Measurements from ENCODE around the gene C6orf132.
A peak's percentile ranks its signal among the peaks of the same experiment; 100 is the strongest.

Gene C6orf132

GRCh38 chr6:42105709-42106108 lies 36.7 kb downstream of the C6orf132 start:
- no peak overlapping the region for H3K4me3 ChIP-seq (ENCODE audit: low read depth, low read length)

DNA sequence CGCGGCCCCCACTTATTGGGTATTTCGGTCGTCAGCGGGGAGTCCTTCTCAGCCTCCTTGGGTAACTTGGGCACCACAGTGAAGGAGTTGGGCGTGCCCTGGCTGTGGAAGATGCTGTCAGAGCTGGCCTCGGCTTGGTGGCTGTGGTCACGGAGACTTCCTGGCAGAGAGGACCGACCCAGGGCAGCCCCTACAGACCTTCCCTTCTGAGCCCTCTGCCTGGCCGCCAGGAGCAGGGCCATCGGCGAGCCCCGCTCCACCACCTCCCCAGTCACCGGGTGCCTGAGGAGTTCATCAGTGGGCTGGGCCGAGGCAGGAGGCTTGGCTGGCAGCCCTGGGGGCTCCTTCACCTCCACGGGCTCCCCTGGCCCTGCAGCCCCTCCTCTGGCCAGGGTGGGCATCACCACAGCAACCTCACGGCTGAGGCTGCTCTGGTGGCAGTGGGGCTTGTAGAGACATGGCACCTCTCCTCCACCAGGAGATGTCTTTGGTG lies 37.2 kb downstream of the C6orf132 start:
- H3K4me3 ChIP-seq (ENCODE audit: low read depth, low read length), result no peak overlapping the region

GRCh38 chr6:42104804-42105125 lies 37.7 kb downstream of the C6orf132 start:
- H3K4me3 ChIP-seq (ENCODE audit: low read depth, low read length), result peak overlapping the region; percentile 21

GRCh38 chr6:42104095-42104803 lies 38.2 kb downstream of the C6orf132 start:
- peak overlapping the region; percentile 21 for H3K4me3 ChIP-seq (ENCODE audit: low read depth, low read length)

DNA sequence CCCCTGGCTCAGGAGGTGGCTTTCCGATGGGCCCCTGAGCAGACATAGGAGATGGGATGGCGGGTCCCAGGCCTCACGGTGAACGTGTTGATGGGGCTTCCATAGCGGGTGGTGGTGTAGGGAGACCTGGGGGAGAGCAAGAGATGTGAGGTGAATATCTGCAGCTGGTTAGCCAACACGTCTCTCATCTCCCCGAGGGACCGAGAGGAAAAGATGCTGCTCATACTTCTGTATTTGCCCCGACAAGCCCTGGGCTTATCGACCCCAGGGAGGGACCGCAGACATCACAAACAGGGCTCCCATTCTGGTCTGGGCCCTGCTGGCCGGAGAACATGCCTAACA lies 38.7 kb downstream of the C6orf132 start:
- no peak overlapping the region for H3K4me3 ChIP-seq (ENCODE audit: low read depth, low read length)

GRCh38 chr6:42103216-42103615 lies 39.2 kb downstream of the C6orf132 start:
- no peak overlapping the region for H3K4me3 ChIP-seq (ENCODE audit: low read depth, low read length)

DNA sequence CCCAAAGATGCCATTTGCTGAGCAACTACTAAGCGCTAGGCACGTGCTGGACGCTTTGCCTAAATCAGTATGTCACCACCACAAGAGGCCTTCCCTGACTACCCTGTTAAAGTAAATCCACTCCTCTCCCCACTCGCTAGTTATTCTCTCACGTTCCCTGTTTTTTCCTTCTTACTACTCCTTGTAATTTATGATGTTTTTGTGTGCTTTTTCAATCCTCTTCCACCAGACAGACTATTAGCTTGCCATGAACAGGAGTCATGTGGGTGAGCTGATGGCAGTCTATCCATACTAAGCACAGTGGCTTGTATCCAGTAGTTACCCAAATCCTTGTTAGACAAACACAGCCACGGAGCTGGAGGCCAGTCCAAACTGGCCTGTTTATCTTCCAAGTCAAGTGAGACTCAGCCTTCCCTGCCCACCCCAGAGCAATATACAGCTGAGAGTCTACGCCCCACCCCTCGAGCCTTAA lies 41.2 kb downstream of the C6orf132 start:
- H3K4me3 ChIP-seq (ENCODE audit: low read depth, low read length), result no peak overlapping the region

GRCh38 chr6:42100029-42100901 lies 42.2 kb downstream of the C6orf132 start:
- no peak overlapping the region for H3K4me3 ChIP-seq (ENCODE audit: low read depth, low read length)

GRCh38 chr6:42099340-42100028 lies 42.9 kb downstream of the C6orf132 start:
- H3K4me3 ChIP-seq (ENCODE audit: low read depth, low read length), result no peak overlapping the region

- no peak overlapping the region for H3K4me3 ChIP-seq (ENCODE audit: low read depth, low read length)
These were observed 46.5 kb downstream of the C6orf132 start for GRCh38 chr6:42095776-42096541.

DNA sequence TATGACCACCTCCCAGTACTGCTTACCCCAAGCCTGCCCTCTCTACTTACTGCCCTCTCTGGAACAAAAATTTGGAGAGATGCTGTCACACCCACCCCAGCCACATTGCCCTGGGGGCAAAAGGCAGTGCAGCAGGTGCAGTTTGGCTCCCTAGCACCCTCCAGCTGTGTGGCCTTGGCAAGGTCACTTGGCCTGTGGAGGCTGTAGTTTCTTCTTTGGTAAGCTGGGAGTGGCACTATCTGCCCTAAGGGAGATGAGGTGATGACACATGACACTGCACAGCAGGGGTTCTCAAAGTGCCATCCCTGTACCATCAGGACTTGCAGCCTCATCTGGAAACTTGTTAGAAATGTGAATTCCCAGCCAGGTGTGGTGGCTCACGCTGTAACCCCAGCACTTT lies 47.3 kb downstream of the C6orf132 start:
- H3K4me3 ChIP-seq (ENCODE audit: low read depth, low read length), result no peak overlapping the region

DNA sequence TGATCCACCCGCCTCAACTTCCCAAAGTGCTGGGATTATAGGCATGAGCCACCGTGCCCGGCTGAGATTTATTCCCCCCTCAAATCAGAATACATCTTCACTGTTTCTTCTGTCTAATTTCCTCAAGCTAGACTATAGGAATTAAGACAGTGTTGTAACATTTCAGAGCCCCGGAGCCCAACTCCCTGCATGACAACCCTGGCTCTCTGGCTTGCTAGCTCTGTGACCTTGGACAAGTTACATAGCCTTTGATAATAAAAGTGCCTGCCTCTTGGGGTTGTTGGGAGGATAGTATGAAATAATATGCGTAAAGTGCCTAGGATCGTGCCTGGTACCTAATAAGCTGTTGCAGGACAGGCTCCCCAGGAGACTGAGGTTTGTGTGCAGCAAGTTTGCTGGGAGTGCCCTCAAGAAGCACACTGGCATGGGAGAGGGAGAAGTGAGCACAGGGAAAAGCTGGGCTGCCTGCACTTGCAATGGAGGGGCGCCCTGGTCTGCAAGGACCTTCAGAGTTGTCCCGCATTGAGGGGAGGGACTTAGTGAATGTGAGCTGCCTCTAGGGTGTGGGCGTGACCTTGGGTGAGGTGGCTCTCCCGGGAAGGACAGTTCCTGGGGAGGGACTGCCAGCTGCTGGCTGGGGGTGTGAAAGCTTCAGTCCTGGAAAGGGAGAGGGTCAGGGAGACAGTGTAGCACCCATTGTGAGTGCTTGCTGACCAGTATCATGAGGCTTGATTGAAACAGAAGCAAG lies 48.7 kb downstream of the C6orf132 start:
- H3K4me3 ChIP-seq (ENCODE audit: low read depth, low read length), result no peak overlapping the region

- no peak overlapping the region for H3K4me3 ChIP-seq (ENCODE audit: low read depth, low read length)
These were observed 50.7 kb downstream of the C6orf132 start for GRCh38 chr6:42091718-42092023.

- H3K4me3 ChIP-seq (ENCODE audit: low read depth, low read length), result no peak overlapping the region
These were observed 51.4 kb downstream of the C6orf132 start for GRCh38 chr6:42090819-42091717.

DNA sequence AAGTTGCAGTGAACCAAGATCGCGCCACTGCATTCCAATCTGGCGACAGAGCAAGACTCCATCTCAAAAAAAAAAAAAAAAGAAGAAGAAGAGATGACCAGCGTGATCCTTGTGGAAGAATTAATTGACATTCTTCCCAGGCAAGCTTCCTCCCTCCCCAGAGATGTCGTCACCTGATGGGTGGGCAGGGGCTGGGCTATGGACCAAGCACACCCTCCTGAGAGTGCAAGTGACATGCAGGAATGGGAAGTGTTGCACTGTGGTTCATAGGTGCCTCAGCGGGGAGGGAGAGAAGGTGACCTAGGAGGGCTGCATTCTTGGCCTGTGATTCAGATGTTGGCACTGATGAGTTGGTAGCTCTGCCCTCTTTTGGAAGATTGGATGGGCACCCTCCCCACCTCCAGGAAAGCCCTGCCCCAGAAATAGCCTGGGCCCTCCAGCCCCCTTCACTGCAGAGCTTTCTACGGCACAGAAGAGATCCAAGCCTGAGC lies 54.3 kb downstream of the C6orf132 start:
- H3K4me3 ChIP-seq (ENCODE audit: low read depth, low read length), result no peak overlapping the region

DNA sequence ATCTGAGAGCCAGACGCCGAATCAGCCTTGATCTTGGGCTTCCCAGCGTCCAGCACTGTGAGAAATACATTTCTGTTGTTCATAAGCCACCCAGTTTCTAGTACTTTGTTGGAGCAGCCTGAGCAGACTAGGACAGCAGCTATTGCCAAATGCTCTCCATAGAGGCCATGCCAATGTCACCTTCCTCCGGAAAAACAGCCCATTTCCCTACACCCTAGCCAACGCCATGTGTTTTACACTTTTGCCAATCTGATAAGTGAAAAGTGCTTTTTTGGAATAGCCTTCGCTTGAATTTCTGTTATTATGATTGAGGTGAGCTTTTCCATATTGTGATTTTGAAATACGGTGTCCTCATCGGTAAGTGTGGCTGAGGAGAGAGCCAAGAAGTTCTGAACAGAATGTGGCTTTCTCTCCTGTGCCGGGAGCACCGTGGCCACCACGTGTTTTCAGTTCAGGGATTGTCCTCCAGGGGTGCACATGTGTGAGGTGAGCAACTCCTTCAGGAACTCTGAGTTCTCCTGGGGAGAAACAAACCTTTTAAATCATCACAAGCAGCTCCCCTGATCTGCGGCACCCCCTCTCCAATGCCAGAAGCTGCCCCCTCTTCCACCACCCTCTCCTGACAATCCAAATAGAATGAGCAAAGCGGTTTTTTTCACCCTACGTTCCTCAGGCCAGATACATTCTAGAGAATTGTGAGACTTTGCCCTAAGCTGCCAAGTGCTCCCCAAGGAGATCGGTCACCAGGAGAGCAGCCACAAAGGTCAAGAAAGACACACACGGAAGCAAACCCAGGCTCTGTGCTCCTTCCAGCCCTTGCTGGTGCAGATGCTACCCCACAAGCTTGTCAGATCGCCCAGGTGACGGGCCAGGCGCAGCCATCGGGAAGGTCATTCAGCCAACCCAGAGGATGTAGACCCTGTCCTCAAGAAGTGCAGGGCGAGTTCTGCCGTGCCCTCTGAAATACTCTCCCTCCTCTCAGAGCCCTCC lies 56.1 kb downstream of the C6orf132 start:
- no peak overlapping the region for H3K4me3 ChIP-seq (ENCODE audit: low read depth, low read length)

DNA sequence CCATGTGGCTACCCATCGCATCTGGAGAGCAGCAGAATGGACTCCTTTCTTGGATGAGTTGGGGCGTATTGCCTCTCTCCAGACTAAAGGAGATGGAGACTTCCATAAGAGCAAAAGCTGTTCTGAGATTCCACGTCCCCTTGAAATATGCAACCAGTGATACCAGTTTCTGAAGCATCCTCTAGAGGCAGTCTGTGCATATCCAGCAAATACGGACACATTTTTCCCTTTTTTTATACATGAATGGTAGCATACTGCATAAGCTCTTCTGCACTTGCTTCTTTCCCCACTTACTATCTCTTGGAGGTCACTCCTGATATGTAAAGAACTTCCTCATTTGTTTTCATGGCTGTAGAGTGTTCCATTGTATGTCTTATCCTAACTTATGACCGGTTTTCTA lies 57.5 kb downstream of the C6orf132 start:
- no peak overlapping the region for H3K4me3 ChIP-seq (ENCODE audit: low read depth, low read length)

DNA sequence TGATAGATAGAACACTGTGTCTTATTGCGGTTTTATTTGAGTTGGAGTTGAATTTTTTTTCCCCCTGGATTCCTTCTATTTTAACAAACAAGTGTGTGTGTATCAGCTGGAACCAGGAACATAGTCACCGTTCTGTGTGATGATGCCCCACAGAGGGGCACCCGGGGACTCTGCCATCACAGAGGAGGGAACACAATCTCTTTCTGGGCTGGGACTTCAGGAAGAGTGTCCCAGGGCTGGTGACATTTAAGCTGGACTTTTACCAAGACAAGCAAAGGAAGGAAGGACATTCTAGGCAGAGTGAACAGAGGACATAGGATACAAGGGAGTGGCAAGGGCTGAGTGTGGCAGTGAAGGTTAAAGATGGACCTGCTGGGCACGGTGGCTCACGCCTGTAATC lies 58.9 kb downstream of the C6orf132 start:
- H3K4me3 ChIP-seq (ENCODE audit: low read depth, low read length), result no peak overlapping the region

Measured in iPS-11a (cell line).